ENCODE data around the gene TMEM131. TPM values are rescaled to one million over a fixed set of nuclear protein-coding genes. Genes with fewer than 3 reads are reported as not detected.
A peak's percentile ranks its signal among the peaks of the same experiment; 100 is the strongest.

TMEM131 gene
- total and polyA plus RNA-seq, 4 donors: 25.3 to 39.4 (median 38.1) TPM

DNA sequence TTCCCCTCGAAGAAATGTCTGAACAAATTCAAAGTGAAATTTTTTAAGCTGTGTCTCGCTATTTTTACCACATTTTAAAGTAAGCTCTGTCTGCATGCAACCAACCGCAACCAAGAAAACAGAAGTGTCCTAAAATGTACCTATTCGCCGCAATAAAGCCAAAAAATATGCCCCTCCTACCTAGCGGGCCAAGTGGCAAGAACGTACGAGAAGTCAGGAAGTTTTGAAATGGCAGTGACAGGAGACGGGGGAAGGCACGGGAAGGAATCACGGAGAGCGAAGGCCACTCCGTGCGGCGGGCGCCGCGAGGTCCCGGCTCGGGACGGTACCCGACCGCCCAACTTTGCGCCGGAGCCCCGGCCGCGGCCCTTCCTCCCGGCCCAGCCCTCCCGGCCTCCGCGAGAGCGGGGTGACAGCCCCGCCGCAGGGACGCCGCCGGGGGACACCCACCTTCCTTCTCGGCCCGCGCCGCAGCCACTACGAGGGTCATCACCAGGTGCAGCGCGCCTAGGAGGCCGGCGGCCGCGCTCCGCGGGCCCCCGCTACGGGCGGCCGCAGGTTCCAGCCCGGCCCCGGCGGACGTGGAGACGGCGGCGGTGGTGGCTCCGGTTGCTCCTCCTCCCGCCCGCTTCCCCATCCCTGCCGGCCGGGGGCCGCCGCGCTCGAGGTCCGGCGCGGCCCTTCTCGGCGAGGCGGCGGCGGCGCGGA lies 568 bp downstream of the TMEM131 start:
- Histone ChIP-seq H3K36me3 (ENCODE audit: control insufficient read depth, insufficient read depth, low read length) (no peaks in the 10 kb centered on the region), H3K27ac (ENCODE audit: low read depth, low read length) (peak overlapping the region; percentile 96), H3K9me3 (ENCODE audit: control insufficient read depth, insufficient read depth, low read length) (no peaks in the 10 kb centered on the region), H3K27me3 (ENCODE audit: control insufficient read depth, insufficient read depth, low read length) (no peaks in the 10 kb centered on the region), H3K4me1 (ENCODE audit: control insufficient read depth, insufficient read depth, low read length) (peaks cover 14% of the 10 kb centered on the region), H3K4me3 (ENCODE audit: low read depth, low read length) (peak overlapping the region; percentile 64)
- DNase-seq (ENCODE audit: low read depth in 4 of 6, low spot score in 6 of 6): peak in 5 of 6 donors; percentile 5 to 51 (median 15)
- 0% methylated on average over 76 of the region's 81 CpGs for WGBS (ENCODE audit: insufficient coverage)

GRCh38 chr2:97994476-97994875 lies 1.3 kb downstream of the TMEM131 start:
- peaks cover 1% of the 10 kb centered on the region for H3K9me3 ChIP-seq (ENCODE audit: control insufficient read depth, insufficient read depth, low read length)
- no peaks in the 10 kb centered on the region for H3K27me3 ChIP-seq (ENCODE audit: control insufficient read depth, insufficient read depth, low read length)
- no peaks in the 10 kb centered on the region for H3K36me3 ChIP-seq (ENCODE audit: control insufficient read depth, insufficient read depth, low read length)
- DNase-seq (ENCODE audit: low read depth in 4 of 6, low spot score in 6 of 6): no peak
- H3K27ac ChIP-seq (ENCODE audit: low read depth, low read length): peak overlapping the region; percentile 50
- no CpG with 5 or more reads among the region's 4 CpGs for WGBS (ENCODE audit: insufficient coverage)
- H3K4me3 ChIP-seq (ENCODE audit: low read depth, low read length): peak overlapping the region; percentile 64
- H3K4me1 ChIP-seq (ENCODE audit: control insufficient read depth, insufficient read depth, low read length): peaks cover 14% of the 10 kb centered on the region

- Histone ChIP-seq H3K27me3 (ENCODE audit: control insufficient read depth, insufficient read depth, low read length) (no peaks in the 10 kb centered on the region), H3K9me3 (ENCODE audit: control insufficient read depth, insufficient read depth, low read length) (peaks cover 3% of the 10 kb centered on the region), H3K27ac (ENCODE audit: low read depth, low read length) (no peak overlapping the region), H3K4me3 (ENCODE audit: low read depth, low read length) (peak overlapping the region; percentile 64), H3K36me3 (ENCODE audit: control insufficient read depth, insufficient read depth, low read length) (no peaks in the 10 kb centered on the region), H3K4me1 (ENCODE audit: control insufficient read depth, insufficient read depth, low read length) (peaks cover 14% of the 10 kb centered on the region)
- peak in 1 of 6 donors; percentile 7 for DNase-seq (ENCODE audit: low read depth in 4 of 6, low spot score in 6 of 6)
- WGBS (ENCODE audit: insufficient coverage): 71% methylated on average over 3 of the region's 6 CpGs
Observed at GRCh38 chr2:97993926-97994325, 1.8 kb downstream of the TMEM131 start.

DNA sequence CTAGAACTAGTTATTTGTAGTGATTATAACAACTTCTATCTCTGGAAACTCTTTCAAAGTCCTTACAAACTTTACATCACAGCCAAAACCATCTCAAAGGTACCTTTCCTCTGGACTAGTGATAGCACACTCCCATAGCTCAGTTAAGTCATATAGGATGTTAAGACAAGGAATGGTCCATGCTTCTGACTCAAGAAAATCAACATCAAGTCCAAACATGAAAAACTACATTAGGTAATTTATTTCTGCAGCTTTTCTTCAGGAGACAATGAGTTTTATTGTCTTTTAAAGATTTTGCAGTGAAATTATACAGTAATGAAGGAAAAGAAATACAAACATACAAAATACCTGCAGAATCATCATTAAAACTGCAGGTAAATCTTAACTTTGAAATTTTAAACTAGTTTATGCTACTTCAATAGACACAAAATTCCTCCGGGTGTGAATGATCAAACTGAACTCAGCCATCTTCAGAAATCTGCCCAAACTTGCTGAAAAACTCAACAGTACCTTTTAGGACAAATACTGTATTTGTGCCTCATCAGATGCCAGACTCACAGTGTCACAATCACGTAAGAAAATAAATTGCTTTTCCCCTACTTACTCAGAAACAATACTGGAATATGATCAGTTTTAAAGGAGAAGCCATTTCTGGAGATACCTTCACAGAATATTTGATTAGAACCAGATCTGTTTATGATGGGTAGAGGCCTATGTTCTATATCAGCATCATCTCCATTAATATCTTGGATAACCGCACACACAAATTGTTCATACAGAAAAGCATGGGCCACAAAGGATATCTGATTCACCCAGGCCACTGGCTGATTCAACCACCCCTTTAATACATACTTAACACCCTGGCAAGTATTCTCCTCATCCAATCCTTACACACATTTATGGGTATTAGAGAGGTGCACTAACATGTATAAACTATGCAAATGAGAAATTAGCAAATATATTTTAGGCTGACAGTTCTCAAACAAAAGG lies 2.6 kb downstream of the TMEM131 start:
- no peaks in the 10 kb centered on the region for H3K27me3 ChIP-seq (ENCODE audit: control insufficient read depth, insufficient read depth, low read length)
- DNase-seq (ENCODE audit: low read depth in 4 of 6, low spot score in 6 of 6): no peak
- peaks cover 8% of the 10 kb centered on the region for H3K9me3 ChIP-seq (ENCODE audit: control insufficient read depth, insufficient read depth, low read length)
- H3K4me1 ChIP-seq (ENCODE audit: control insufficient read depth, insufficient read depth, low read length): peaks cover 14% of the 10 kb centered on the region
- WGBS (ENCODE audit: insufficient coverage): no CpG with 5 or more reads among the region's 3 CpGs
- peak overlapping the region; percentile 64 for H3K4me3 ChIP-seq (ENCODE audit: low read depth, low read length)
- H3K36me3 ChIP-seq (ENCODE audit: control insufficient read depth, insufficient read depth, low read length): no peaks in the 10 kb centered on the region
- H3K27ac ChIP-seq (ENCODE audit: low read depth, low read length): no peak overlapping the region

DNA sequence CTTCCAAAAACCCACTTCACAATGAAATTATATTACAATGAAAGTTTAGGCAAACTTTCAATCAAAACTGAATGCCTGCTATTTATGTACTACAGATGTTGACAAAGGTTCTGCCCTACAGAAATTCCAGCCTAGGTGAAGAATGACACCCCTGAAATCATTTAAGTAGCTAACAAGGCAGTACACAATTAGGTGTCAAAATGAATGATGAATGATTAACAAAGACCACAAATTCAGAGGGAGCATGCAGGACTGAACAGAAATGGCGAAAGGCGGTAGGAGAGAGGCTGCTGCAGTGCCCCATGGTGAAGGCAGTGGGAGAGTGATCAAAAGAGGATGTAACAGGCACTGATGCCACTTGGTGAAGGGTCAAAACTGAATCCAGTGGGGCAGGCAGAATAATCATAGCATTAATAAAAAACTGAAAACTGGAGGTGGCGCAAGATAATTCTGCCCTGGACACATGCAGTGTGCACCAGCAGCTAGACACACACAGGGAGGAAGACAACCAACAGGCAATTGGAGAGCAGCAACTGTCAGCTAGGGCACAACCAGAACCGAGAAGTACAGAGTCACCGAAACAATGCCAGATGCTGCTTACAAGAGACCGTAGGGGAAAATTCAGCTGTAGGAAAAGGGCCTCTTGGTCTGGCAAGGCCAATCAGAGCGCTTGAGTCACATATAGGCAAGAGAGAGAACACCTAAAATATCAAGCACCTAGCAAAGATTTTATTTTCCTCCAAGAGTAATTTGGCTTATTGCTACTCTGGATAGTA lies 4.5 kb downstream of the TMEM131 start:
- no peak for DNase-seq (ENCODE audit: low read depth in 4 of 6, low spot score in 6 of 6)
- no peaks in the 10 kb centered on the region for H3K27me3 ChIP-seq (ENCODE audit: control insufficient read depth, insufficient read depth, low read length)
- no peak overlapping the region for H3K27ac ChIP-seq (ENCODE audit: low read depth, low read length)
- peaks cover 13% of the 10 kb centered on the region for H3K9me3 ChIP-seq (ENCODE audit: control insufficient read depth, insufficient read depth, low read length)
- WGBS (ENCODE audit: insufficient coverage): 86% methylated on average over 5 of the region's 7 CpGs
- no peak overlapping the region for H3K4me3 ChIP-seq (ENCODE audit: low read depth, low read length)
- H3K4me1 ChIP-seq (ENCODE audit: control insufficient read depth, insufficient read depth, low read length): peaks cover 7% of the 10 kb centered on the region
- no peaks in the 10 kb centered on the region for H3K36me3 ChIP-seq (ENCODE audit: control insufficient read depth, insufficient read depth, low read length)

DNA sequence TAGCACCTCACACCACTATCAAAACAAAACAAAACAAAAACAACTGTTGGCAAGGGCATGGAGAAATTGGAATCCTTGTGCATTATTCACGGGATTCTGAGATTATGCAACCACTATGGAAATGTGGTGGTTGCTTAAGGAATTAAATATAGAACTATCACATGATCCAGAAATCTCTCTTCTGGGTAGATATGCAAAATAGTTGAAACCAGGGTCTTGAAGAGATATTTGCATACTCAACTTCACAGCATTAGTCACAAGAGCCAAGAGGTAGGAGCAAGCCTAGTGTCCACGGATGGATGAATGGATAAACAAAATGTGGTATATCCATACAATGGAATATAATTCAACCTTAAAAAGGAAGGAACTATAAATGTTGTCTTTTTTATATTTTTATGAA lies 7.0 kb downstream of the TMEM131 start:
- no peak for DNase-seq (ENCODE audit: low read depth in 4 of 6, low spot score in 6 of 6)
- H3K36me3 ChIP-seq (ENCODE audit: control insufficient read depth, insufficient read depth, low read length): no peaks in the 10 kb centered on the region
- peaks cover 4% of the 10 kb centered on the region for H3K4me1 ChIP-seq (ENCODE audit: control insufficient read depth, insufficient read depth, low read length)
- no peaks in the 10 kb centered on the region for H3K27me3 ChIP-seq (ENCODE audit: control insufficient read depth, insufficient read depth, low read length)
- no peak overlapping the region for H3K4me3 ChIP-seq (ENCODE audit: low read depth, low read length)
- peaks cover 13% of the 10 kb centered on the region for H3K9me3 ChIP-seq (ENCODE audit: control insufficient read depth, insufficient read depth, low read length)
- H3K27ac ChIP-seq (ENCODE audit: low read depth, low read length): no peak overlapping the region
- no CpG with 5 or more reads among the region's 2 CpGs for WGBS (ENCODE audit: insufficient coverage)

DNA sequence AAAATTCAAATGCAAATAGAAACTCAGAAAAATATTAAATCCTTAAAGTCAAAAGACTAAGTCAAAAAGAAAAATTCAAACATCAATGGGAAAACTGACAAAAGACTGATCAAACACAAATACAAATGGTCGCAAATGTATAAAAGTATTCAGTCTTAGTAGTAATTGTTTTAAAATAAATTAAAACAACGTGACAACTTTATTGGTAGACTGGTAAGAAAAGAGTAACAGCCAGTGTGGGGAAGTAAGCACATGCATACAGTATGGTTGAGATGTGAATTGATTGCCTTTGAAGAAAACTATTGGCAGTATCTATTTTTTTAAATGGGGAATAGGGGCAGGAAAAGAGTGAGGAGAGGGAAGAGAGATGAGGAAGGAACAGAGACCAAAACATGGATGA lies 9.8 kb downstream of the TMEM131 start:
- Histone ChIP-seq H3K36me3 (ENCODE audit: control insufficient read depth, insufficient read depth, low read length) (no peaks in the 10 kb centered on the region), H3K9me3 (ENCODE audit: control insufficient read depth, insufficient read depth, low read length) (peaks cover 13% of the 10 kb centered on the region), H3K27me3 (ENCODE audit: control insufficient read depth, insufficient read depth, low read length) (no peaks in the 10 kb centered on the region), H3K4me1 (ENCODE audit: control insufficient read depth, insufficient read depth, low read length) (no peaks in the 10 kb centered on the region), H3K4me3 (ENCODE audit: low read depth, low read length) (no peak overlapping the region), H3K27ac (ENCODE audit: low read depth, low read length) (no peak overlapping the region)
- DNase-seq (ENCODE audit: low read depth in 4 of 6, low spot score in 6 of 6): no peak
- WGBS (ENCODE audit: insufficient coverage): 100% methylated on average over 1 of the region's 2 CpGs

DNA sequence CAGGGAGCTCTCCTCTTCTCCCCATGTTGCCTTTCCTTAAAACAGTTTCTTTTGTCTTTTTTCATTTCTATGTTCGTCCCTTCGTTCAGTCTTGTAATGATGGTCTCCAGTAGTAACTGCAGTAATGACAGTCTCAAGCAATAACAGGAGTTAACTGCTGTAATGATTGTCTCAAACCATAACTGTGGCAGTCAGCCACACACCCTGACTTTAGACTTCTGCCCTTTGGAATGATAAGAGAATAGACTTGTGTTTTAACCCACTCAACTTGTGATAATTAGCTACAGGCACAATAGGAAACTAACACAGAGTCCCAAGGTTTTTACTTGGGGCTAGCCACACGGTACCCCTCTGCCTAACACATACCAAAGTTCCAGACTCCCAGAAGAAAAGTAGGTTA lies 12.1 kb downstream of the TMEM131 start:
- no peaks in the 10 kb centered on the region for H3K36me3 ChIP-seq (ENCODE audit: control insufficient read depth, insufficient read depth, low read length)
- no peak for DNase-seq (ENCODE audit: low read depth in 4 of 6, low spot score in 6 of 6)
- WGBS (ENCODE audit: insufficient coverage): 40% methylated on average over 2 of the region's 3 CpGs
- H3K9me3 ChIP-seq (ENCODE audit: control insufficient read depth, insufficient read depth, low read length): peaks cover 21% of the 10 kb centered on the region
- no peaks in the 10 kb centered on the region for H3K27me3 ChIP-seq (ENCODE audit: control insufficient read depth, insufficient read depth, low read length)
- no peaks in the 10 kb centered on the region for H3K4me1 ChIP-seq (ENCODE audit: control insufficient read depth, insufficient read depth, low read length)
- H3K27ac ChIP-seq (ENCODE audit: low read depth, low read length): no peak overlapping the region
- H3K4me3 ChIP-seq (ENCODE audit: low read depth, low read length): no peak overlapping the region

GRCh38 chr2:97983134-97983533 lies 12.6 kb downstream of the TMEM131 start:
- H3K27ac ChIP-seq (ENCODE audit: low read depth, low read length): no peak overlapping the region
- no peaks in the 10 kb centered on the region for H3K36me3 ChIP-seq (ENCODE audit: control insufficient read depth, insufficient read depth, low read length)
- H3K27me3 ChIP-seq (ENCODE audit: control insufficient read depth, insufficient read depth, low read length): no peaks in the 10 kb centered on the region
- WGBS (ENCODE audit: insufficient coverage): 82% methylated on average over 5 of the region's 6 CpGs
- no peaks in the 10 kb centered on the region for H3K4me1 ChIP-seq (ENCODE audit: control insufficient read depth, insufficient read depth, low read length)
- no peak for DNase-seq (ENCODE audit: low read depth in 4 of 6, low spot score in 6 of 6)
- peaks cover 20% of the 10 kb centered on the region for H3K9me3 ChIP-seq (ENCODE audit: control insufficient read depth, insufficient read depth, low read length)
- H3K4me3 ChIP-seq (ENCODE audit: low read depth, low read length): no peak overlapping the region

All from spinal cord (tissue), 10 donors.